ENCODE results near the gene SAA2.
"Not testable (repeated sequence)": the region's sequence is repeated elsewhere in the genome, so short reads cannot be mapped to it uniquely, and the experiment has no call there.

The SAA2 gene

DNA sequence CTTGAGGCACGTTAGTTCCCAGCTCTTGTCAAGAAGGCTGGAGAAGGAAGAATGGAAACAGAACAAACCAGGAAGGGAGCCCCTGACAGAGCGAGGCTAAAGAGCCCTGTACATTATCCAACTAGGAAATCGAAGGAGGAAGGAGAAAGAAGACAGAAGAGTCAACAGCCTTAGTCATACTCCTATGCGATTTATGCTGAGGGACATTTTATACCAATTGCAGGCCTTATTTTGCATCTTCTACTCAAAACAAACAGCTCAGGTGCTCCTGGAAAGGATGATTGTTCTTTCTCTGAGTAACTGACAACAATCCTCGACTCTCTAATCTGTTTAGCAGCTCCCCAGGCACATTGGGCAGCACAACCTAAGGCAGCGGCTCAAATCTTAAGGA lies 1.3 kb downstream of the SAA2 start:
- DNase-seq (ENCODE audit: low spot score) = not testable (repeated sequence)

DNA sequence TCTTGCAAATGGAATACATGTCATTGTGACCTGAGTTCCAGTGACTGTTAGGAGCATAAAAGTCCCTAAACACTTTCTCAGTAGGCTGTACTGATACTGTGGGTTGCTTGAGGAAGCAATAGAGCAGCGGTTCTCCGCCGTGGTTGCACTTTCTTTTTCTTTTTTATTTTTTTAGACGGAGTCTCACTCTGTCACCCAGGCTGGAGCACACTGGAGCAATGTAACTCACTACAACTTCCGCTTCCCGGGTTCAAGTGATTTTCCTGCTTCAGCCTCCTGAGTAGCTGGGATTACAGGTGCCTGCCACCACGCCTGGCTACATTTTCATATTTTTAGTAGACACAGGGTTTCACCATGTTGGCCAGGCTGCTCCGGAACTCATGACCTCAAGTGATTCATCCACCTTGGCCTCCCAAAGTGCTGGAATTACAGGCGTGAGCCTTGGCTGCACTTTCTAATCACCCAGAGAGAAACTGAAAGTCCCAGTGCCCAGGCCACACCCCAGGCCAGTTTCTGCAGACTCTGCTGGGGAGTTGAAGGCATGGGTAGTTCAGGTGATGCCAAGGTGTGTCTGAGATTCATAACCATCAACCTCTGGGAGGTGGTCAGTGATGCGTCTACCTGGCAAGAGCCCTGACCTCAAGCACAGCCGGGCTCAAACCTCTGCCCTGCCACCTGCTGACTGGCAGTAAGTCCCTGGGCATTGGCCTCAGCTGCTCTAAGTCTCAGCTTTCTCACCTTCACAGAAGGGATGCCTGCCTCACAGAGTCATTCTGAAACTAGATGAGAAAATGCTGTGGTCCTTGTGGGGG lies 1.9 kb downstream of the SAA2 start:
- not testable (repeated sequence) for DNase-seq (ENCODE audit: low spot score)

- DNase-seq (ENCODE audit: low spot score) = no peak
These were observed 3.1 kb downstream of the SAA2 start for GRCh38 chr11:18245396-18245795.

DNA sequence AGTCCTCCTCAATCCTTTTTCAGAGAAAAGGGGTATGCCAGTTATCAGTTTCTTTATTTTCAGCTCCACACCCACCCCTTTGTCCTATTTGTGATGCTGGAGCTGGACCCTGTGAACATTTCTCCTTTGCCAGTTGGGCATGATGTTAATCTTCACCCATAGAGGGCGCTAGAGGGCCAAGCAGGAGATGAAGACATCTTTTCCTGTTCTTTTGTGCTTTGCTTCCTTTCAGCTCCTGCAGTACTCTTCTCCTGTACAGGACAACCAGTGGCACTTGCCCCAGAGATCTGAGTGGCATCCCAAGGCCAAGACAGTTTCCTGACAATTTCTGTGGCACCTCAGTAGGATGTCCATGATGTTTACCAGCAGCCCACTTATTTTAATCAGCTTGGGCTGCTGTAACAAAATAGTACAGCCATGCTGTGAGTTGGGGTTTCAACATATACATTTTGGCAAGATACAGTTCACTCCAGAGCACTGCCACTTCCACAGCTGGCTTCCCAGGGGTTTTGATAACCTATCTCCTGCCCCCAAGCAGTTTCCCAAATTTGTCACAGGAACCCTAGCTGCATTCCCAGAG lies 4.6 kb downstream of the SAA2 start:
- DNase-seq (ENCODE audit: low spot score) = peak; percentile 76

GRCh38 chr11:18239655-18240054 lies 8.8 kb downstream of the SAA2 start:
- DNase-seq (ENCODE audit: low spot score) = no peak

DNA sequence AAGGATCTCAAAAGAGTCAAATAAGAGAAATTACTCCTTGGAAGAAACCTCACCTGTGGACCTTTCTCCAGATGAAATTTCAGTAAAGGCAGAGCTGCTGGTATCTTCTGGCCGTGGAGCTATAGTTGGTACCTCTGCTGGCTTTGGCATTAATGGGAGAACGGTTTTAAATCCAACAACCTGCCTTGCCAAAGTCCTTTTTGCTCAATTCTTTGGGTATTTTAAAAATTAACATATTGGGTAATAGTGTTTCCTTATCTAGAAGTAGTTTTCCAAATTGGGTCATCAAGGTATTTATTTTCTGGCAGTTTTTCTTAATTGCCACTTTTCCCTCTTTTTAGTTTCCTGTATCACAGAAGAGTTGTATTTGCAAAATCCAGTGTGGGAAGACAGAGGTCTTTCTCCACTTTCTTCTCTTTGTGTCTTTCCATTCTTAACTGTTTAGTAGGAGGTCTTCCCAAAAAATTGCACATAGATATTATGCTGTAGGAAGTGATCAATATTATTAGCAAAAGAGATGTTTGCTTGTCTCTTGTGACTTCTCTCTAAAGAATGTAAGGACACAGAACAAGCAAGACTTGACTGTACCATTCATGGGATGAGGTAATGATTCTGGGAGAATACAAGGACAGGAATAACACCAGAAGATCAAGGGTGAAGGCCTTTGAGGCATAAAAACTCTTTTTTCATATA lies 11.7 kb downstream of the SAA2 start, which contains the start of gene SAA4:
Gene SAA4 (minus strand): TSS at position 139 of the 693 bp plus-strand sequence. CDS start 876 bp downstream, outside the sequence.
- DNase-seq (ENCODE audit: low spot score) = no peak

DNA sequence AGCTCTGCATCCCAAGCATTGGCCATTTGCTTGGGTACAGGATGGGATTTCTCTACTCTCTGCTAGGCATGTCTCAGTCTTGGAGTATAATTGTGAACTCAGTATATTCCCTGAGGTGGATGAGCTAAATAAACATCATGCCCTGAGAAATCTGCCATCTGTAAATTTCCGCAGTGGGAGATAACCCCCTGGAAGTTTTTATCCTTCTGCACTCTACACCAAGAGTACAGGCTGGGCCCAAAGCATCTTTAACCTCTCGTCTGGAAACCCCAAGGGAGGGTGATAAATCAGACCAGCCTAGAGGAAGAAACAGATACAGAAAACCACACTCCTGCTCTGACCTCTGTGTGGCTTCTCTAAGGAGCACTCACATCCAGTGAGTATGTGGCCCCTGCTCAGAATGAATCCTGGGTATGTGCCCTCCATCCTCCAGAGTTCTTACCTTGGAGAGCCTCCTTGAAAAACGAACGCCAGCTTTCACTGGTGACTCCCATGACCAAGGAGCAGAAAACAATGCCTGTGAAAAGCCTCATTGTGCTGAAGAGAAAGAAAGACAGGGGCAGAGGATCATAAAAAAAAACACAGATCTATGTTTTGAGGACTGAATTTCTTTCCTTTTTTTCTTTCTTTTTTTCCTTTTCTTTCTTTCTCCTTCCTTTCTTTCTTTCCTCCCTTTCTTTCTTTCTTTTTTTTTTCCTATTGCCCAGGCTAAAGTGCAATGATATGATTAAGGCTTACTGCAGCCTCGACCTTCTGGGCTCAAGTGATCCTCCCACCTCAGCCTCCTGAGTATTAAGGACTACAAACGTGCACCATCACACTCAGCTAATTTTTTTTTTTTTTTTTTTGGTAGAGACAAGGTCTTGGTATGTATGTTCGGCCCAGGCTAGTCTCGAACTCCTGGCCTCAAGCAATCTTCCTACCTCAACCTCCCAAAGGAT lies 12.8 kb downstream of the SAA2 start:
- DNase-seq (ENCODE audit: low spot score) = no peak

DNA sequence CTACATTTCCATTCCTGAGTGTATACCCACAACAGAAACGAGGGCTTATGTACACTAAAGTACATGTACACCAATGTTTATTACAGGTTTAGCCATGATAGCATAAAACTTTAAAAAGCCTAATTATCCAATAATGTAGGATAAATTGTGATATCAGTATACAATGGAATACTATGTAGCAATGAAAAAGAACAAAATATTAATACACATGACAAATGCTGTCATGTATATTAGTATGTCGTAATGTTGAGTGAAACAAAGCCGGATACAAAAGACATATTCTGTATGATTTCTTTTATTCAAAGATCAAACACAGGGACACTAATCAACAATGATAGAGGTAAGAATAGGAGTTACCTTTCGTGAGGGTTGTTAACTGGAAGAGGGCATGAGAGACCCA lies 14.6 kb downstream of the SAA2 start:
- no peak for DNase-seq (ENCODE audit: low spot score)

DNA sequence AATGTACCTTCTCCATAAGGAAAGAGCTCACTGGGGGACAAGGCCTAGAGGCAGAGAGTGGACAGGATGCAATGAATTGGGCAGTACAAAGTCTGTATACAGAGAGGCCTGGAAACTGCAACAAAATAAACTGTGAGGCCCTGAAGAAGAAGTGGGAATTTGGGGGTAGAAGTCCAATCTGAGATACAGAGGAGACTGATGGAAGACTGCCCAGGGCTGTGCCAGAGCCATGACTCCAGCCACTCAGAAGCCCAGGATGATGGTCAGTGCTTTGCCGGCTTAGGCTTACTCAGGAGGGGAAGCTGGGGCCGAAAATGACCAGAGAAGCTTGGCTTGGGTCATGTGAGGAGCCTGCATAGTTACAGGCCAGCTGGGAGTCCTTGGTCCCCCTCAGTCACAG lies 17.6 kb downstream of the SAA2 start:
- DNase-seq (ENCODE audit: low spot score) = no peak

GRCh38 chr11:18229501-18229900 lies 19.0 kb downstream of the SAA2 start:
- DNase-seq (ENCODE audit: low spot score) = no peak

GRCh38 chr11:18225913-18226312 lies 22.6 kb downstream of the SAA2 start:
- no peak for DNase-seq (ENCODE audit: low spot score)

GRCh38 chr11:18223591-18224387 lies 24.7 kb downstream of the SAA2 start:
- DNase-seq (ENCODE audit: low spot score) = no peak

GRCh38 chr11:18222814-18223421 lies 25.6 kb downstream of the SAA2 start:
- DNase-seq (ENCODE audit: low spot score) = no peak

GRCh38 chr11:18221274-18221876 lies 27.1 kb downstream of the SAA2 start:
- no peak for DNase-seq (ENCODE audit: low spot score)

DNA sequence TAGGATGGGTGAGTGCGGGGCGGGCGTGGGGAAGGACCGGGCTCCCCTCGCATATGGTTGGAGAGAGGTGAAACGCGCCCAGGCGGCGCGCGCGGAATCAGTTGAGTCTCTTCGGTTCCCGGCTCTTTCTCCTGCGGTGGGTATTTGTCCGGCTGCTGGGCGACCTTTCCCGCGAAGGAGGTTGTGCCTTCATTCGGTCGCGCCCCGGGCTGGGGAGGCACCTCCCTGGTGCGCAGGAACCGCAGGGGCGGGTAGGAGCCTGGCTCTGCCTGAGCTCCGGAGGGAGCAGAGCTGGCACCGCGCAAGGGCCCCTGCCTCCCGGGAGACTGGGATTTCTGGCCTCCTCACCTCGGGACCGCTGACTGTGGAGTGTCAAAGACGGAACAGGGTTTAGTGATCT lies 39.4 kb downstream of the SAA2 start:
- no peak for DNase-seq (ENCODE audit: low spot score)

DNA sequence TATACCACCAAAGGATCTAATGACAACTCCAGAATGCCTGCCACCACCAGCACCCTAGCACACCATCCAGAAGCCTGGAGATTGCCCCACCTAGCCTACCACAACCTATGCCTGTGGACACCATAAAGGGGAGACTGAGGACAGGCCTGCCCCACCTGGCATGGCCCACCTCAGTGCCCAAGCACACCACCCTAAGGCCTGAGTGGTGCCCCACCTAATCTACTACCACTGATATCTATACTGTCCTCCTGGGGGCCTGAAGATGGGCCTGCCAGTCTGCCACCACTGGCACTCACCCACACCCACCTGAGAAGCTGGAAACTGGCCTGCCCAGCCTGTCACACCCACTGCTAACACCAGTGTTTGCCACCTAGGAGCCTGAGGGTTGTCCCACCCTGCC lies 43.7 kb downstream of the SAA2 start:
- no peak for DNase-seq (ENCODE audit: low spot score)

- DNase-seq (ENCODE audit: low spot score) = no peak
These were observed 44.2 kb downstream of the SAA2 start for GRCh38 chr11:18204220-18204619.

- no peak for DNase-seq (ENCODE audit: low spot score)
These were observed 44.7 kb downstream of the SAA2 start for GRCh38 chr11:18203723-18204122.

- not testable (repeated sequence) for DNase-seq (ENCODE audit: low spot score)
These were observed 50.7 kb downstream of the SAA2 start for GRCh38 chr11:18197738-18198137.

GRCh38 chr11:18196532-18196931 lies 51.9 kb downstream of the SAA2 start:
- DNase-seq (ENCODE audit: low spot score) = no peak
